Neural progenitor cell (in vitro differentiated cells): ENCODE data around the gene IFI27.

Source experiments
- EZH2 ChIP-seq: fragments of 200-600 bp; sonication (generic); IDR thresholded peaks from 2 replicates; pipeline ENCODE4 v1.6.1; 2017; ENCODE audit warnings: antibody characterized with exemption, mild to moderate bottlenecking, moderate library complexity
- TF ChIP-seq, protein P1 (sequence below): fragments of 200-600 bp; sonication (generic); IDR thresholded peaks from 2 replicates; pipeline ENCODE4 v1.5.1; 2017; ENCODE audit warnings: antibody characterized with exemption, mild to moderate bottlenecking

DNA sequence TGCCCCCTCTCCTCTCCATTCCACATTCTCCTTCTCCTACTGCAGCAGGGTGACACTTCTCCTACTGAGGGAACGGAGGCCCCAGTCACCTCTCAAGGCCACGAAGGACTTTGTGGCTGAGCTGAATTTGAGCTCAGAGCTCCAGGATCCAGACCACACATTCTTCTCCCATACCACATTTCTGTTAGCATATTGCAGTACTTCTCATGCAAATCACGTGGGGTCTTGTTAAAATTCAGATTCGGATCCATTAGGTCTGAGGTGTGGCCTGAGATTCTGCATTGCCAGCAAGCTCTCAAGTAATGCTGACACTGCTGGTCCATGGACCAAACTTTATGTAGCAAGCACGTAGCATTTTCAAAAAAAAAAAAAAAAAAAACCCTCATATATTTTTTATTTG is 28.5 kb downstream of the IFI27 start:
- TF ChIP-seq EZH2, result no peak
- TF ChIP-seq, protein P1, sequence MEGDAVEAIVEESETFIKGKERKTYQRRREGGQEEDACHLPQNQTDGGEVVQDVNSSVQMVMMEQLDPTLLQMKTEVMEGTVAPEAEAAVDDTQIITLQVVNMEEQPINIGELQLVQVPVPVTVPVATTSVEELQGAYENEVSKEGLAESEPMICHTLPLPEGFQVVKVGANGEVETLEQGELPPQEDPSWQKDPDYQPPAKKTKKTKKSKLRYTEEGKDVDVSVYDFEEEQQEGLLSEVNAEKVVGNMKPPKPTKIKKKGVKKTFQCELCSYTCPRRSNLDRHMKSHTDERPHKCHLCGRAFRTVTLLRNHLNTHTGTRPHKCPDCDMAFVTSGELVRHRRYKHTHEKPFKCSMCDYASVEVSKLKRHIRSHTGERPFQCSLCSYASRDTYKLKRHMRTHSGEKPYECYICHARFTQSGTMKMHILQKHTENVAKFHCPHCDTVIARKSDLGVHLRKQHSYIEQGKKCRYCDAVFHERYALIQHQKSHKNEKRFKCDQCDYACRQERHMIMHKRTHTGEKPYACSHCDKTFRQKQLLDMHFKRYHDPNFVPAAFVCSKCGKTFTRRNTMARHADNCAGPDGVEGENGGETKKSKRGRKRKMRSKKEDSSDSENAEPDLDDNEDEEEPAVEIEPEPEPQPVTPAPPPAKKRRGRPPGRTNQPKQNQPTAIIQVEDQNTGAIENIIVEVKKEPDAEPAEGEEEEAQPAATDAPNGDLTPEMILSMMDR, result no peak
